NK-92 (cell line): Measurements from ENCODE around the gene LEO1.

Source experiments
- DNase-seq: peaks from one replicate; lab custom pipeline; 2025; ENCODE audit not compliant: unreplicated experiment; lab: John Stamatoyannopoulos, UW

The LEO1 gene

DNA sequence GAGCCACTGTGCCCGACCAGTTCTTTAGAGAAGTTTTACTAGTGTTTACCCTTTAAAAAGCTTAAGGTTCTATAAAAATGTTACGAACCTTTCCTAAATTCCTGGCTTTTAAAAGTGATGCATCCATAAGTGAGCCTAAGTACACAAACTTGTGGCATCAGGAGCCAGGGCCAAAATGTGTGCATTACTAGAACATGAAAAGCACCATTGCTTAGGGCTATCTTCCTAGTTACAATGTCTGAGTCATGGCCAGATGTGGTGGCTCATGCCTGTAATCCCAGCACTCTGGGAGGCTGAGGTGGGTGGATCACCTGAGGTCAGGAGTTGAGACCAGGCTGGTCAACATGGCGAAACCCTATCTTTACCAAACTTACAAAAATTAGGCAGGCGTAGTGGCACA lies 39.9 kb downstream of the LEO1 start:
- no peak for DNase-seq

DNA sequence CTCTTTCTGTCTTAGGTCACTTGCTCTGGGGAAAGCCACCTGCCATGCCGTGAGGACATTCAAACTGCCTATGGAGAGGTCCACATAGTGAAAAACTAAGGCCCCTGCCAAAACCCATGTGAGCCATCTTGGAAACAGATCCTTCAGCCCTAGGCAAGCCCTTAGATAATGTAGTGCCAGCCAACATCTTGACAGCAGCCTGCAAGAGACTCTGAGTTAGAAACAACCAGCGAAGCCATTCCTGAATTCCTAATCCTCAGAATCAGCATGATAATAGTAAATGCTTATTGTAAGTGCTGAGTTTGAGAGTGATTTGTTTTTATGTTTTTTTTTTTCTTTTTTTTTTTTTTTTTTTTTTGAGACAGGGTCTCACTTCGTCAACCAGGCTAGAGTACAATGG lies 40.6 kb downstream of the LEO1 start:
- DNase-seq: no peak

DNA sequence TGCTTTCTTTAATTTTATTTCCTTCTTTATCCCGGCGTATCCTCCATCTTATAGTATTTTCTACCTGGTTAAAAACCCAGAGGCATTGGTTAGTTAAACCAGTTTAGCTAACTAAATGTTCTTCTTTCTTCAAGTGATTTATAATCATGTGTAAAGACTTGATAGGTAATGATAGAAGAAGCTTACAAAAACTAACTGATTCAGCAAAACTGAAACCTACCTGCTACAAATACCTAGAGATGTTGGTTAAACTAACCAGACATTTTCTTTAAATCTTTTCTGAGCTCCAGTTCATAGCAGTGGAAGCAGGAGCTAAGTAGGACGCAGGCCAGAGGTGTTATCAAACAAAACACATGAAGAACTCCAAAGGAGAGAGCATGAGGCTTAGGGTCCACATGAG lies 44.8 kb downstream of the LEO1 start:
- no peak for DNase-seq

DNA sequence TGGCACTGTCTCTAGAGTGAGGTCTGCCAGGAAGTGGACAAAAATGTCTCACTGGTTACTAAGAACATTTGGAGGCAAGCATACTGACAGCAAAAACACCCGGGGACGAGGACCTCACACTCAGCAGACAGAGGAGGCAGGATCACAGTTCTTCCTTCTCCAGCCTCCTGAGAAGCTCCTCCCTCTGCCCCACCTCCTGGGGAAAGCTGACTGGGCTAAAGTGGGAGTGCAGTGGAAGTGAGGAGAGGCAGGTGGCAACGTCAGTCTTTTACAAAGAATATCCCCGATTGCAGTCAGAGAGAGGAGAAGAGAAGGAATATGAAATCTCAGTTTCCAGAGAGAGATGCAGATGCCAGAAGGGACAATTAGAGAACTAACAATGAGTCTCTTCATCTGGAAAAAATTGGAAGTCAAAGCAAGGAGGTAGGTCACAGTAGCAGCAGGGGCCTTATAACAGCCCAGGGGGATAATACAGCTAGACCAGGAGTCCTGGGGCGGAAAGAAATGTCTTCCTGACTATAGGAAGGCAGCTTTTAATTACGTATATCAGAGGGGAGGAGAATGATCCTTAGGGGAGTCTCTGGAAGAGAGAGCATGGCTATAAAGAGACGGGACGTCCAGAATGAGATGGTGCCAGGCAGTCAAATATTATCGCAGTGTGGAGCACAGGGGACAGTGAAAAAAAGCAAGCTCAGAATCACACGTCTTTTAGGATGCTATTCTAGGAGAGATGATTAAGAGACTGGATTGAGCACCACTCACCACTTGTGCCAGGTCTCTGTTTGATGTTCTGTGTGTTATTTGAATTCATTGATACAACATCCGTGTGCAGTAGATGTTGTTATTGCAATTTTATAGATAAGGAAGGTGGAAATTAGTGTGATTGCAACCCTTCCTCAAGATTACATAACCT lies 47.2 kb downstream of the LEO1 start:
- DNase-seq: no peak

DNA sequence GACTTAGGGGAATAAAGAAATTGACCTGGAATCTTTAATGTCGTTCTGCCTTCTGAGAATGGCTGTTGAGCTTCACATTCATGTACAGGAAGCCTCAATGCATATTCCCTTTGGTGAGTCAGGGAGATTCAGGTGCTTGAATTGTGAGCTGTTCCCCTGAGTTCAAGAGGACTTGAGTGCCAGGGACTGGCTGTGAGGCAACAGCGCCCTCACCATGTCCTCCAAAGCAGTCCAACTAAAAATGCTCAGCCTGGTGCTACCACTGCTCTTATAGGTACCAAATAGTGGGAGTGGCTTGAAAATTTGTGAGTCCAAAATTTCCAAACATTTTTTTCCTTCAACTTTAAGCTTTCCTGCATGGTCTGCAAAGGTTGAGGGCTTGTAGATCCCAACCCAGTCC lies 54.1 kb downstream of the LEO1 start:
- no peak for DNase-seq

DNA sequence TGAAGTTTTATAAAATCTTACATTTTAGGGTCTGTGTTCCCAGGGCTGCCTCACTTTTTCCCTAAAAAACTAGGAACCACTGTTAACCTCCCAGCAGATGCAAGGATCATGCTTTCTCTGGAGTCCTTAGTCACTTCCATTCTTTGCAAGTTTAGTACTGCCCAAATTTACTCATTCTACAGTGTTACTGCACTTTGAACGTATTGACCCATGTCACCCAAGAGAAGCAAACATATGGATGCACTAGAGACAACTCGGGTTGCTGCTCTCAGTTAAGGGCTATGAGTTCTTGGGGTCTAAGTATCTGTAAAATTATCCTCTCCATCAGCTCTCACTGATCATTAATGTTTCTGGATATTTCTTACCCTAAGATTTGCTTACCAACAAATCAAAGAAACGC lies 59.0 kb downstream of the LEO1 start:
- no peak for DNase-seq

DNA sequence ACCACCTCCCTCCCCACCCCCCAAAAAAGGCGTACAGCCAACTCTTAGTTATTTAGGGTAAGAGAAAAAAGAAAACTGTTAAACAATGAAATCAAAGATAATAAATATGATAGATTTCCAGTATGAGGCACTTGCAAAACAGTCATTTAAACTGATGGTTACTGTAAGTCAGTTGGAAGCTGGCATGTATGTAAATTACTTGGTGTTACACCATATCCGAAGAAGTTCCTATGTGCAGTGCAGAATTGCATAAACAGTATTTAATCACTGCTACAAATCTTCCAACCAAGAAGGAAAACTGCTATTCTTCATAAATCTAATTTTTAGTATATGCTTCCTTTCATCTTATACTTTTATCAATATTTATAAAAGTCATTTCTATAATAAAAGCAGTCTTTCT lies 62.0 kb downstream of the LEO1 start:
- DNase-seq: no peak

DNA sequence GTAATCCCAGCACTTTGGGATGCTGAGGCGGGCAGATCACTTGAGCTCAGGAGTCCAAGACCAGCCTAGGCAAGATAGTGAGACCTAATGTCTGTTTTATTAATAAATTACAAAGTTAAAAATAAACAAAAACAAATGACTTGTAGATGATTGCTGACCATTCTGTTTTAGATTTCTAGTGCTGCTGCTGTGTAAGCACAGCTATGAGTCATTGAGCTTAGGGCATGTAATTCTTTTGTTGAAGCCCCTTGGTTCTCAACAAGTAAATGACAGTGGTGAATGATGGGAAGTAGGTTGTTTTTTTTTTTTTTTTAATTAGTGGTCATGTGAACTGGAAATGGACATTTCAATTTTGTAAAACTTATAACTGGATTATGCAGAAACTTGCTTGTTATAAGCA lies 63.3 kb downstream of the LEO1 start:
- no peak for DNase-seq

DNA sequence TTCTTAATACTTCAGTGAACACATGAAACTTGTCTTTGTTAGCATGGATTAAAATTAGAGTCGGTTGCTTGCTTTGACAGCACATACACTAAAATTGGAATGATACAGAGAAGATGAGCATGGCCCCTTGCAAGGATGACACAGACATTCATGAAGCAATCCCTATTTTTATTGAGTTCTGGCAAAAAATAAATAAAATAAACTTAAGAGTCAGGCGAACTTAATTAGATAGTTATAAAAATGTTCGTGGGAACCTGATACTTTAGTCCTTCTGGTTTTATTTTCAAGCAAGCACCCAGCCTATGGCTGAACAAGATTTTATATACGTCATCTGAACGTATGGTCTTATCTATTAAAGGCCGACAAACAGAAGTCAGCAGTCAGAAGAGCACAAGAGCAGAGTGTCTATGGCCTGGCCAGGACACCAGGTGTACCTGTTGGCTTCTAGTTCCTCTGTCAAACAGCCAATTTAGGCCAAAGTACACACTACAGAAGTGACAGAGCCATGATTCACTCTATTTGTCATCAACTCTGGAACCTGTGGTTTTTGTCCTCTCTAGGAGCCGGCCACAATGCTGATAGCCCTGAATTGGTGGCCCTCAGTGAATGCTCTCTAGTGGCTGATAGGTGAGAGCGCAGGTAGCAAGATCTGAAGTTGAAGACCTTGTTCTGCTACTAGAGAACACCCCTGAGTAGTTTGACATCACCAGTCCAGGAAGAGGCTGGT lies 64.3 kb downstream of the LEO1 start:
- DNase-seq: no peak

DNA sequence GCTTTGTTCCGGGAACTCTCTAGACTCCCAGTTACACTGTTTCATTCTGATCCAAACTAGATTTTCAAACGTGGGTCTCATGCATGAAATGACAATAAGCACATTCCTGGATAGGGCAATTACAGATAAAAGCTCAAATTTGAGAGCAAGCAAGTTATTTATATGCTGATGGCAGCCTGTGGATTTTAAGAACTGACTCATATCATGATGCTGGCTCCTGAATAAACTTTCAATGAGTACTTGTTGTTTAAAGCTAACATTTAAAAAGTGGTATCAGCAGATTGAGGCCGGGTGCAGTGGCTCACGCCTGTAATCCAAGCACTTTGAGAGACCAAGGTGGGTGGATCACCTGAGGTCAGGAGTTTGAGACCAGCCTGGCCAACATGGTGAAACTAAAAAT lies 66.6 kb downstream of the LEO1 start:
- DNase-seq: no peak

DNA sequence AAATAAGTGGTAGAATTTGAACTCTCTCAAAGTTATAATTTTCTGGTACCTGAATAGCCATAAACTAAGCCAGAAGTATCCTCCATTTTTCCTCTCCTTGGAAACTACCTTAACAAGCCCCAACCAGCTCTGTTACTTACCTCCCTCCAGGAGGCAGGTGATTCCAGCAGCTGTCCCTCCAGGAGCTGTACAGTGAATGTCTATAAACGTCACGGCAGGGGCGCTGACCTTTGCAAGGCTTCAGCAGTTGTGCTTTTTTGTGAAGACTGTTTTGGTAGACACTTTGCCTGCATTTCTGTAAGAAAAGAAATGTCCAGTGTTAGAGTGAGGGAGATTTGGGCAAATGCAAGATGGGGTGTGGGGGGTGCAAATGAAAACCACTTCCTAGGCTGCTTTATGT lies 67.2 kb downstream of the LEO1 start:
- no peak for DNase-seq

DNA sequence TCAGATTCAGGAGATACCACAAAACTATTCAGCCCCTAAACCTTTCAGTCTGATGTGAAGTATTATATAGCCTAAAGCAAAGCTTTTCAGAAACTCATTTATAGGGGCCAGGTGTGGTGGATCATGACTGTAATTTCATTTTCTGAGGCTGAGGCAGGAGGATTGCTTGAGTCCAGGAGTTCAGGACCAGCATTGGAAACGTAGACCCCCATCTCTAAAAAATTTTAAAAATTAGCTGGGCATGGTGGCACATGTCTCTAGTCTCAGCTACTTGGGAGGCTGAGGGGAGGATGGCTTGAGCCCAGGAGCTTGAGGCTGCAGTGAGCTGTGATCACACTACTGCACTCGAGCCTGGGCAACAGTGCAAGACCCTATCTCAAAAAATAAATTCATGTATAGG lies 82.1 kb downstream of the LEO1 start:
- no peak for DNase-seq

DNA sequence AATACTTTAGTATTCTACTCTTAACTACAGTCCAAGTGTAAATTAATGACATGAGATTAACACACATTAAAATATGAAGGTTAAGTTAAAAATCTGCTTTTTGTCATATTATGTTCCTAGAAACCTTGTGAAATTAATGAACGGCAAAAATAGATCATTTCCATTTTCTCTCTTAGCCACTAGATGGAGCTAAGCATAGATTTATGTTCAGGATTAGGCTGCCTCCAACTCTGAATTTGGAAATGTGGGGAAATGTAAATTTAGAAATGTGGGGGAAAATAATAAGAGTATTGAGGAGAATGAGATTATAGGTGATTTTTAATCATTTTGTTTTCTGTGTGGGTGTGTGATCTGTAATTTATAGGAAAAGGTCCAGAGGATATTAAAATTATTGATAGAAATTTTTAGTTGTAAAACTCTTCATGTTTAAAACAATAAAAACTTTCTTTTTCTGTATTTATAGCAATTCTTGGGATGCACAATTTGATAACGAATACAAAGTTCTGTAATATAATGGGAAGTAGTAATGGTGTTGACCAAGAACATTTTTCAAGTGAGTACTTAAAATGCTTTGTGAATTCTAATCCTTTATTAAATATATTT lies 82.9 kb downstream of the LEO1 start:
- DNase-seq: no peak
